ENCODE measurements around the gene MARCHF10.

DNA sequence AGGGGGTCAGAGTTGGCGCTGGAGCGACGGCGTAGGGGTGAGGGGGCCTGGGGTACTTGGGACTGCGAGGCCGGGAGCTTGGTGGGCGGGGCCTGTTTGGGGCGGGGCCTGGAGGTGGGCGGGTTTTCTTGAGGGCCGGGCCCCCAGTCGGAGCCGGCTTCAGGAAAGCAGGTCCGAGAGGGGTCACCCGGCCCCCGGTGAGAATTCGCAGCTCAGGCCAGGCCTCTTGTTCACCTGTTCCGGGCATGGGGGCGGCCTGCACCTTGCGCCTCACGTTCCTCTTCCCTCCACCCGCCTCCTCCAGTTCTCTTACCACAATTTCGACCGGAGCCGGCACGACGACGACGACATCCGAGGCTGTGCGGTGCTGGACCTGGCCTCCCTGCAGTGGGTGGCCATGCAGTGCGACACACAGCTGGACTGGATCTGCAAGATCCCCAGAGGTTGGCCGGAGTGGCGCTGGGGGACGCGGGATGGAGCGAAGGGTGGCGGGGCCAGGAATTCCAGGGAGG is 128.2 kb downstream of the MARCHF10 start:
- TF ChIP-seq CTCF (IDR thresholded peaks at IDR 0.05) (no peak), POLR2AphosphoS5 (IDR thresholded peaks at IDR 0.05) (no peak), POLR2A (IDR thresholded peaks at IDR 0.05) (no peak)
